Measurements from ENCODE around the gene RBPJL.

RBPJL gene

DNA sequence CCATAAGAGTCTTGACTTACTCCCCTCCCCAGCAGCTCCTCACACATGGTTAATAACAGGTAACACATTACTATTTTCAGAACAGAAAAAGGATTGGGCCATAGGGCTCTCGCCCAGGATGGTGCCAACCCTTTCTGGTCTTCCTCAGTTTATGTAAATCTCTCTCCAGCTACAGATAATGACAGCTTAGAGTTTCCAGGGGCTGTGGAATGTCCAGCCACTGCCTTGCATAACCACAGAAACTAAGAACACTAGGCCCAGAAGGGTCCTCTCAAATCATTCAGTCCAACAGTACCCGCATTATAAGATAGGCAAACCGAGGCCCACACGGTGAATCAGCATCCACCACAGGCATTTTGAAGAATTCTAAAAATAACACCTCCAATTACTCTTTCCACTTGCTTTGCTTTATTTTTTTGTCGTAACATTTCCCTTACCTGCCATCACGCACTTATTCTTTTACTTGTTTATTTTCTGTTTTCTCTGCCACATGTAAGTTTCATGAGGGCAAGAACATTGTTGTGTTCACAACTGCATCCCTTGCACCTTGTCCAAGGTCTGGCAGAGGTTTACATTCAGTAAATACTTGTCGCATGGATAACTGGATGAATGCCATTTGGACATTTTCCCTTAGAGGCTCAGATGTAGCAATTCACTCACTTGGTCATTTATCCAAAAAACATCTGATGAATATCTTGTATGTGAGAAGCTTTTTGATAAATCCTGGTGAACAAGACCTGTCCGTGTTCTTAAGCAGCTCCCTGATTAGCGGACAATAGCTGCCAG is 48.0 kb downstream of the RBPJL start:
- peaks cover 0 to 8% of the 10 kb centered on the region in 2 experiments for H3K4me1 ChIP-seq (ENCODE audit: control insufficient read depth in 1 of 2, insufficient read depth in 1 of 2, low read depth in 1 of 2, low read length in 1 of 2)
- H3K27me3 ChIP-seq: peaks cover 11% of the 10 kb centered on the region
- H3K27ac ChIP-seq: no peak overlapping the region
- no peaks in the 10 kb centered on the region for H3K36me3 ChIP-seq
- no peaks in the 10 kb centered on the region for H3K9me3 ChIP-seq
- no peak overlapping the region for H3K4me3 ChIP-seq (ENCODE audit: low read depth in 1 of 2, low read length in 1 of 2)
- TF ChIP-seq, protein P1, sequence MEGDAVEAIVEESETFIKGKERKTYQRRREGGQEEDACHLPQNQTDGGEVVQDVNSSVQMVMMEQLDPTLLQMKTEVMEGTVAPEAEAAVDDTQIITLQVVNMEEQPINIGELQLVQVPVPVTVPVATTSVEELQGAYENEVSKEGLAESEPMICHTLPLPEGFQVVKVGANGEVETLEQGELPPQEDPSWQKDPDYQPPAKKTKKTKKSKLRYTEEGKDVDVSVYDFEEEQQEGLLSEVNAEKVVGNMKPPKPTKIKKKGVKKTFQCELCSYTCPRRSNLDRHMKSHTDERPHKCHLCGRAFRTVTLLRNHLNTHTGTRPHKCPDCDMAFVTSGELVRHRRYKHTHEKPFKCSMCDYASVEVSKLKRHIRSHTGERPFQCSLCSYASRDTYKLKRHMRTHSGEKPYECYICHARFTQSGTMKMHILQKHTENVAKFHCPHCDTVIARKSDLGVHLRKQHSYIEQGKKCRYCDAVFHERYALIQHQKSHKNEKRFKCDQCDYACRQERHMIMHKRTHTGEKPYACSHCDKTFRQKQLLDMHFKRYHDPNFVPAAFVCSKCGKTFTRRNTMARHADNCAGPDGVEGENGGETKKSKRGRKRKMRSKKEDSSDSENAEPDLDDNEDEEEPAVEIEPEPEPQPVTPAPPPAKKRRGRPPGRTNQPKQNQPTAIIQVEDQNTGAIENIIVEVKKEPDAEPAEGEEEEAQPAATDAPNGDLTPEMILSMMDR (IDR thresholded peaks at IDR 0.05): no peak

- Histone ChIP-seq H3K27ac (no peak overlapping the region), H3K4me1 (ENCODE audit: control insufficient read depth in 1 of 2, insufficient read depth in 1 of 2, low read depth in 1 of 2, low read length in 1 of 2) (peaks cover 0 to 8% of the 10 kb centered on the region in 2 experiments)
Observed at GRCh38 chr20:45355209-45356084, 48.8 kb downstream of the RBPJL start.

GRCh38 chr20:45358282-45359068 is 51.8 kb downstream of the RBPJL start:
- H3K27me3 ChIP-seq: no peaks in the 10 kb centered on the region
- H3K4me3 ChIP-seq (ENCODE audit: low read depth in 1 of 2, low read length in 1 of 2): no peak overlapping the region
- no peaks in the 10 kb centered on the region for H3K36me3 ChIP-seq
- peaks cover 15 to 28% of the 10 kb centered on the region in 2 experiments for H3K4me1 ChIP-seq (ENCODE audit: control insufficient read depth in 1 of 2, insufficient read depth in 1 of 2, low read depth in 1 of 2, low read length in 1 of 2)
- no peaks in the 10 kb centered on the region for H3K9me3 ChIP-seq
- TF ChIP-seq, protein P1 (IDR thresholded peaks at IDR 0.05): no peak
- no peak overlapping the region for H3K27ac ChIP-seq

More at GRCh38 chr20:45355209-45356084, 48.8 kb downstream of the RBPJL start:
- TF ChIP-seq, protein P1 (IDR thresholded peaks at IDR 0.05): no peak
- Histone ChIP-seq H3K4me3 (ENCODE audit: low read depth in 1 of 2, low read length in 1 of 2) (no peak overlapping the region), H3K36me3 (no peaks in the 10 kb centered on the region), H3K9me3 (no peaks in the 10 kb centered on the region), H3K27me3 (peaks cover 3% of the 10 kb centered on the region)

DNA sequence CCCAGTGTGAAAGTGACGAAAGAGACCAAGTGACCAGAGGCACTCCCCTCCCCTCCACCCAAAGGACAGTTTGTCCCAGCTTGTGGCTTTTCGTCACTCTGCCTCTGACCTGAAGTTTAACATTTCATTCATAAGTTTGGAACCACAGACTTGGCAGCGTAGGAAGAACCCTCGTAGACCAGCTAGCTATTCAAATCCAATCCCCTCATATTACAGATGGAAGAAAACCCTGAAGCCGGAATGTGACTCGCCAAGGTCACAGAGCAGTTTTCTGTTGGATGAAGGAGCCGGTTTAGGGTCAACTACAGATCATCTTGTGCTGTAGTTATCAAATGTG is 52.4 kb downstream of the RBPJL start:
- Histone ChIP-seq H3K4me3 (ENCODE audit: low read depth in 1 of 2, low read length in 1 of 2) (no peak overlapping the region), H3K9me3 (no peaks in the 10 kb centered on the region), H3K4me1 (ENCODE audit: control insufficient read depth in 1 of 2, insufficient read depth in 1 of 2, low read depth in 1 of 2, low read length in 1 of 2) (peaks cover 20 to 34% of the 10 kb centered on the region in 2 experiments), H3K36me3 (no peaks in the 10 kb centered on the region), H3K27ac (no peak overlapping the region), H3K27me3 (no peaks in the 10 kb centered on the region)
- TF ChIP-seq, protein P1 (IDR thresholded peaks at IDR 0.05): no peak

DNA sequence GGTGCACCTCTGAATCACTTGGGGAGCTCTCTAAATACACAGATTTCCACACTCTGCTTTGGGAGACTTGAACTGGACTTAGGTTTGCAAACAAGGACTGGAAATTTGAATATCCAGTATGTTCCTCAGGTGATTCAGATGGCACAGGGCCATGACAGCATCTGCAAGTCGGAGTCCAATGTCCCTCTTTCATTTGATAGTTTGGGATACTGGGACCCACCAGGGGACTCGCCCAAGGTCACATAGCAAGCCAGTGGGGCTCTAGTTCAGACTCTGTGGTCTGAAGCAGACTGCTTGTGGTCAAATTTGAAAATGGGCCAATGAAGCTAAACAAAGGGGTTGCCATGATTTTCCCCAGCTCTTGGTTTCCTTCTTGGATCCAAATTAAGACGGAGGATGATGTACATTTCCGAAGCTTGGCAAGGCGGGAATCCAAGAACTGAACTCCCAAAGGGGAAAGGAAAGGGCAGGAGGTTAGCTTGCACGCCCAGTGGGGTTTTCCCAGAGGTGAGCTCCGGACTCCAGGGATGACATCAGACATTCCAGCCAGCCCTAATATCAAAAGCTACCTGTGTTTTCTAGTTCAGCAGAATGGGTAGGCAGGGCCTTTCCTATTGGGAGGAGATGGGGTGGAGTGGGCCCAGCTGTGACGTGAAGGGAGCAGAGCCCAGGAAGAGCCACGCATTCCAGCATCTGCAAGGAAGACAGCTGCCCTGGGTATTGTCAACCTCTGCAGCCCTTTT is 52.9 kb downstream of the RBPJL start:
- H3K27me3 ChIP-seq: no peaks in the 10 kb centered on the region
- peaks cover 23 to 35% of the 10 kb centered on the region in 2 experiments for H3K4me1 ChIP-seq (ENCODE audit: control insufficient read depth in 1 of 2, insufficient read depth in 1 of 2, low read depth in 1 of 2, low read length in 1 of 2)
- H3K36me3 ChIP-seq: no peaks in the 10 kb centered on the region
- H3K9me3 ChIP-seq: no peaks in the 10 kb centered on the region
- no peak overlapping the region for H3K27ac ChIP-seq
- H3K4me3 ChIP-seq (ENCODE audit: low read depth in 1 of 2, low read length in 1 of 2): no peak overlapping the region
- TF ChIP-seq, protein P1 (IDR thresholded peaks at IDR 0.05): no peak

Data from neutrophil (primary cell).